ENCODE results near the gene ARPC1A. TPM values are rescaled to one million over a fixed set of nuclear protein-coding genes. Genes with fewer than 3 reads are reported as not detected.

Gene ARPC1A
- total RNA-seq, 1 experiment from 2014 or later = 253 TPM

GRCh38 chr7:99296471-99296870 is 29.2 kb upstream of the ARPC1A start:
- Histone ChIP-seq H3K4me1 (ENCODE audit: control insufficient read depth, insufficient read depth, low read length) (no peaks in the 10 kb centered on the region), H3K9me3 (ENCODE audit: control insufficient read depth, insufficient read depth, low read depth, low read length) (no peaks in the 10 kb centered on the region), H3K27me3 (ENCODE audit: control insufficient read depth, insufficient read depth, low read length) (no peaks in the 10 kb centered on the region), H3K27ac (ENCODE audit: low read length) (no peak overlapping the region), H3K36me3 (ENCODE audit: control insufficient read depth, insufficient read depth, low read length) (no peaks in the 10 kb centered on the region), H3K4me3 (ENCODE audit: low read depth in 2 of 2, low read length in 2 of 2) (no peak overlapping the region)
- in situ Hi-C loops (cut with HindIII; ENCODE audit: low pct_unique_long_range_greater_than_20kb, low sequenced_read_pairs) = no loop called here
- intact Hi-C loops (cut with micrococcal nuclease; ENCODE audit: unreplicated experiment) = no loop called here
- TF ChIP-seq TCF7L2 (IDR thresholded peaks at IDR 0.05; ENCODE audit: low read depth, low read length) = no peak
- TF ChIP-seq POLR2AphosphoS5 (IDR thresholded peaks at IDR 0.05; ENCODE audit: low read depth, low read length) = no peak
- TF ChIP-seq REST (IDR thresholded peaks at IDR 0.05; ENCODE audit: insufficient read depth in 1 of 2, low read depth in 2 of 2, low read length in 1 of 2) = no peak
- no peak for TF ChIP-seq CTCF (IDR thresholded peaks at IDR 0.05)
- no peak for TF ChIP-seq SIN3A (IDR thresholded peaks at IDR 0.05; ENCODE audit: borderline replicate concordance, insufficient read depth, low read depth, low read length)
- CTCF ChIA-PET = interaction anchor here (0.6 kb wide), 2 partner anchors 14 to 427 kb away, joined by 5 to 8 read pairs; partner anchors contain the start of gene TMEM130
- BruUV-seq (replicated peaks) = no TSS peak
- DNase-seq (ENCODE audit: low read depth, low spot score) (no peak), ATAC-seq (no peak)
- POLR2A ChIA-PET = no interaction called here

GRCh38 chr7:99301496-99301895 is 24.2 kb upstream of the ARPC1A start:
- DNase-seq (ENCODE audit: low read depth, low spot score) (no peak), ATAC-seq (no peak)
- TF ChIP-seq SIN3A (IDR thresholded peaks at IDR 0.05; ENCODE audit: borderline replicate concordance, insufficient read depth, low read depth, low read length) (no peak), REST (IDR thresholded peaks at IDR 0.05; ENCODE audit: insufficient read depth in 1 of 2, low read depth in 2 of 2, low read length in 1 of 2) (no peak), TCF7L2 (IDR thresholded peaks at IDR 0.05; ENCODE audit: low read depth, low read length) (no peak), POLR2AphosphoS5 (IDR thresholded peaks at IDR 0.05; ENCODE audit: low read depth, low read length) (no peak), CTCF (IDR thresholded peaks at IDR 0.05) (no peak)
- in situ Hi-C loops (cut with HindIII; ENCODE audit: low pct_unique_long_range_greater_than_20kb, low sequenced_read_pairs) = no loop called here
- Histone ChIP-seq H3K9me3 (ENCODE audit: control insufficient read depth, insufficient read depth, low read depth, low read length) (no peaks in the 10 kb centered on the region), H3K27ac (ENCODE audit: low read length) (no peak overlapping the region), H3K27me3 (ENCODE audit: control insufficient read depth, insufficient read depth, low read length) (no peaks in the 10 kb centered on the region), H3K4me1 (ENCODE audit: control insufficient read depth, insufficient read depth, low read length) (no peaks in the 10 kb centered on the region), H3K4me3 (ENCODE audit: low read depth in 2 of 2, low read length in 2 of 2) (no peak overlapping the region), H3K36me3 (ENCODE audit: control insufficient read depth, insufficient read depth, low read length) (no peaks in the 10 kb centered on the region)
- ChIA-PET CTCF (interaction anchor here (0.6 kb wide), 1 partner anchor 24 kb away, joined by 3 read pairs; no protein-coding TSS in a partner anchor), POLR2A (no interaction called here)
- BruUV-seq (replicated peaks) = no TSS peak
- intact Hi-C loops (cut with micrococcal nuclease; ENCODE audit: unreplicated experiment) = no loop called here
